AG04449 (cell line): ENCODE data around the gene CHCHD6.

ENCODE experiments used
- CTCF ChIA-PET: fragments of 350-600 bp; formaldehyde crosslinking; extraction: SDS; loops from one replicate; lab custom pipeline; 2021; ENCODE audit warnings: antibody characterized with exemption; lab: Yijun Ruan, JAX
- POLR2A ChIA-PET: fragments of 400-600, 350-600 bp; formaldehyde crosslinking; extraction: SDS; loops from one replicate; lab custom pipeline; 2020; ENCODE audit warnings: antibody characterized with exemption, inconsistent platforms; lab: Yijun Ruan, JAX
- DNase-seq: peaks from one replicate; pipeline ENCODE4 v3.0.0-alpha.2; 2010; ENCODE audit warnings: low read depth, low spot score
- H3K4me3 ChIP-seq: 2 replicates; pipeline ENCODE4 v1.5.1; 2011; ENCODE audit warnings: low read depth, mild to moderate bottlenecking, control low read depth, low read length
- TF ChIP-seq, protein P1 (sequence below): IDR thresholded peaks from one replicate; pipeline ENCODE4 v1.5.1; 2011; ENCODE audit warnings: mild to moderate bottlenecking, moderate library complexity, low read length, control low read depth, inconsistent platforms; ENCODE audit not compliant: insufficient read depth; ENCODE audit errors: missing control alignments

Gene CHCHD6

DNA sequence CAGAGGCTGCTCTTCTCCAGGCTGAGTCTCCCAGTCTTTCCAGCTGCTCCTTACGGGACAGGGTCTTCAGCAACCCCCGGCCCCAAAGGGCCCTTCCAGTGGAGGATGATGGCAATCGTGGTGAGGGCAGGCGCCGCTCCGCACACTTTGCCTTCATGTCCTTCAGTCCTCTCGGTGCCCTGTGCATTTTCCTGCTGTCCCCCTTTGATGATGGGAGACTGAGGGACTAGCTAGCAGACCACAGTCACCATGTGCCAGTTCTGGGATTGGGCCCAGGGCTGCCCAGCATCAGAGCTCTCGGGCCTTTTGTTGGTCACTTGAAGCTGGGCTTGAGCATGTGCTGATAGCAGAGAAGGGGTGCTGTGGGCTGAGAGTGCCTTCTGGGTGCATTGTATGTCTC is 40.3 kb upstream of the CHCHD6 start:
- POLR2A ChIA-PET, result no interaction called here
- no peak for DNase-seq

DNA sequence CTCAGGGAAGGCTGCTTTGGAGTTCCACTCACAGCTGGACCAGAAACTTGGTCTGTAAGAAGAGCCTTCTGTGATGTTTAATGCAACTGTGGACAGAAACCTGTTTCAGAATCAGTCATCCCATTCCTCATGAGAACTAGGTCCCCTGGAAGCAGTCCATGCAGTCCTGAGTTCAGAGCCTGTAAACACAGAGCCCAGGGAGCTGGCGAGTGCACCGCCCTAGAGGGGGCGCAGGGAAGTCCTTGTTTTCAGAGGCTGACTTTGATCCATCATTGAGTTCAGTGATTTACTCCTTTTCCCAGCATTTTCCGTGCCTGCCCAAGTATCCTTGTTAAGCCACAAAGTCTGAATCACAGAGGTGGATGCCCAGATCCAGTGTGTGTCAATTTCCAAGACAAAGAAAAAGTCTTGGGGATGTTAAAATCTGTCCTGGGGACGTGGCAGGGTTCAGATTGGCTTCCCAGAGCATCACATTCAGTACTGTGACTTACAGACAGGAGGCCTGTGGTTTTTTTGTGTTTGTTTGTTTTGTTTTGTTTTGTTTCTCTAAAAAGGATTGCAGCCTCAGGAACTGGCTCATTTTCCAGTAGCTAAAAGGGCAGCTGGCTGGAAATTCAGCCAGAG is 39.3 kb upstream of the CHCHD6 start:
- POLR2A ChIA-PET, result no interaction called here
- CTCF ChIA-PET, result interaction anchor here (1.1 kb wide), 1 partner anchor 9 kb away, joined by 3 read pairs; no protein-coding TSS in a partner anchor
- TF ChIP-seq, protein P1, sequence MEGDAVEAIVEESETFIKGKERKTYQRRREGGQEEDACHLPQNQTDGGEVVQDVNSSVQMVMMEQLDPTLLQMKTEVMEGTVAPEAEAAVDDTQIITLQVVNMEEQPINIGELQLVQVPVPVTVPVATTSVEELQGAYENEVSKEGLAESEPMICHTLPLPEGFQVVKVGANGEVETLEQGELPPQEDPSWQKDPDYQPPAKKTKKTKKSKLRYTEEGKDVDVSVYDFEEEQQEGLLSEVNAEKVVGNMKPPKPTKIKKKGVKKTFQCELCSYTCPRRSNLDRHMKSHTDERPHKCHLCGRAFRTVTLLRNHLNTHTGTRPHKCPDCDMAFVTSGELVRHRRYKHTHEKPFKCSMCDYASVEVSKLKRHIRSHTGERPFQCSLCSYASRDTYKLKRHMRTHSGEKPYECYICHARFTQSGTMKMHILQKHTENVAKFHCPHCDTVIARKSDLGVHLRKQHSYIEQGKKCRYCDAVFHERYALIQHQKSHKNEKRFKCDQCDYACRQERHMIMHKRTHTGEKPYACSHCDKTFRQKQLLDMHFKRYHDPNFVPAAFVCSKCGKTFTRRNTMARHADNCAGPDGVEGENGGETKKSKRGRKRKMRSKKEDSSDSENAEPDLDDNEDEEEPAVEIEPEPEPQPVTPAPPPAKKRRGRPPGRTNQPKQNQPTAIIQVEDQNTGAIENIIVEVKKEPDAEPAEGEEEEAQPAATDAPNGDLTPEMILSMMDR, result no peak
- DNase-seq, result no peak
- H3K4me3 ChIP-seq, result no peak overlapping the region

More for the DNA sequence above, 40.3 kb upstream of the CHCHD6 start:
- CTCF ChIA-PET, result no interaction called here
- TF ChIP-seq, protein P1, result no peak
- no peak overlapping the region for H3K4me3 ChIP-seq

DNA sequence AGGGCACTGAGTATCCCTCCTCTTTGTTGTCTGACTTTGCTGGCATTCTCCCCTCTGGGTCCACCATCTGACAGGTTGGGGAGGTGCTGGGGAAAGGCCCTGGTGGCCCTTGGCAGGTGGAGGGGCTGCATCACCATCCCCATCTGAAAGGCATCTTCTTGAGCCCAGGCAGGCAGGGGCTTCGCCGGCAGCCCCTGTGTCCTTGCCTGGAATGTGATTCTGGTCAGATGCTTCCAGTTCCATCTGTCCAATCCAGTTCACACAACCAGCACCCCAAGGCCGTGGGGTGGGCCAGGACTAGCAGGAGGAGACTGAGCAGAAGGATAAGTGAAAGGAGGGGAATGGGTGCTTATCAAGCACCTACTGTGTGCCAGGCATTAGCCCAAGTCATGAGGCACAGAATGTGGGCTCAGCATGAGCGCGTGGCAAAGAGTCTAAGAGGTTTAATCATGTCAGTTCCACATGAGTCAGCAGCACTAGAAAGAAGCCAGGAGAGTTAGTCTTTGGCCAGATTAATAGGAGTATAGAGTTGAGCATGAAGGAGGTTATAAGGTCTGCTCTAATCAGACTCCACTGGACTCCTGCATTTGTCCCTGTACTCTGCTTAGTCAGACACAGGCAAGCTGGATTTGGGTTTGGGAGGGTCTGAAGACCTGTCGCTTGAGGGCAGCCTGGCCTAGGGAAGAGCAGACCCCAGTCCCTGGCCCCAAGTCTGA is 38.7 kb upstream of the CHCHD6 start:
- ChIA-PET POLR2A (no interaction called here), CTCF (interaction anchor here (1.1 kb wide), 1 partner anchor 10 kb away, joined by 3 read pairs; no protein-coding TSS in a partner anchor)
- TF ChIP-seq, protein P1, result no peak
- H3K4me3 ChIP-seq, result no peak overlapping the region
- DNase-seq, result no peak

DNA sequence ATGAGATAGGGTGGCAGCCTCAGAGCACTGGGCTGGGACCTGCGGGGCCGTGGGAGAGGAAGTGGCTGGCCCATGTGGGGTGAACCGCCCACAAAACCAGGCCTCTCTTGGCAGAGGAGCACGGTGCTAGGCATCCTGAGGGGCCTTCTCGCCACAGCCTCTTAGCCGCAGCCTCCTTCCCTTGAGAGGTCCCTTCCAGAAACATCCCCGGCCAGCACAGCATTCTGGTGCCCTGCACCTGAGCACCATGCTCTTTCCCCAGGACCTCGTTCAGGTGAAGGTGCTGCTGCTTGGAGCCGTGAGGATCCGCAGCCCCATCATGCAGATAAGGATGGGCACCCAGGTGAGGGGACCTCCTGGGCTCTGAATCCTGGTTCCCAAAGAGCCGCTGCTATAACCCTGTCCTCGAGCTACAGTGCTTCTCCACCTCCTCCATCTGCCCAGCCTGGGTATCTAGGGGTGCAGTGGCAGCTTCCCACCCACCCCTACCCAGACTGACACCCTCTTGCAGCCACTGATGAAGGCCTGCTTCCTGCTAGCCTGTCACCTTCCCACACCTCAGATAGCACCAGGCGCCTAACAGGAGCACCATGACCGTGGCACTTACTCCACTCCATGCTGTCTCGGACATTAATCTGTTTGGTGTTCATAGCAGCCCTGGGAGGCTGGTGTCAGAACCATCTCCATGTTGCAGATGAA is 37.9 kb upstream of the CHCHD6 start:
- no peak for DNase-seq
- ChIA-PET POLR2A (no interaction called here), CTCF (no interaction called here)
- H3K4me3 ChIP-seq, result no peak overlapping the region
- TF ChIP-seq, protein P1, result no peak

DNA sequence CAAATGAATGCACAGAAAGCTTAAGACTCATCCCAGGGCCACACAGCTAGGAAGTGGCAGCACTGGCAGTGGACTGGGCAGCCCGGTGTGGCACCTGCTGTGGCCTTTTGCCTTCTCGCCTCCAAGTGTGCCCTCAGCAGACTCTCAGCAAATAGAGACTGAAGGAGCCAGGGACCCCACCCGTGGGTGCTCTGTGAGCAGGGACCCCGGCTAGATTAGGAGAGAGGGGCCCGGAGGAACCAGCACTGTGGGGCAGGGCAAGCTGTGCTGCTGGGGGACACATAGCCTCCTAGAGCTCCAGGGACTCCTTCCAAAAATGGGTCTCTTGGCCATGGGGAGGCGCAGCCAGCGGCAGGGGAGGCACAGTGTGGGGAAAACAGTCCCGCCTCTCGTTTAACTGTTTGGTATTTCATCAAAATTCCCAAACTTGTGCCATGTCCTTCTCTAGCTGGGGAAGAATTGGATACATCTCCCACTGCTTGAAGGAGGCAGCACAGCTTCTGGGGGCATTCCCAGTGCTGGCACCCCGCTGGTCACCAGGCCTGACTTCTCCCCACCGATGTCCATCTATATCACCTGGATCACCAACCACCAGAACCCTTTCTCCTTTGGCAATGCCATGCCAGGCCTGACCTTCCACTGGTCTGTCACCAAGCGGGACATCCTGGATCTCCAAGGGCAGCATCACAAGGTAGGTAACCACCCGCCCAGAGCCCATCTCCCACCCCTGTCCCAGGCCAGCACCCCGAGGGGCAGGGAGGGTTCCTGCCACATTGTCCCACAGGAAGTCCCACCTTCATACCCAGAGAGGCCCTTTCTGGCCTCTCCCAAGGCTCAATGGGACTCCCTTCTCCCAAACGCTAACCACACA is 37.1 kb upstream of the CHCHD6 start:
- no peak overlapping the region for H3K4me3 ChIP-seq
- POLR2A ChIA-PET, result no interaction called here
- TF ChIP-seq, protein P1, result no peak
- CTCF ChIA-PET, result interaction anchor here (1.8 to 3.5 kb wide), 2 partner anchors 13 to 144 kb away, joined by 4 to 19 read pairs; no protein-coding TSS in a partner anchor
- no peak for DNase-seq
